HEK293T (cell line): ENCODE results near the gene NPBWR2.

Source experiments
- CTCF ChIA-PET: fragments of 350-600 bp; formaldehyde crosslinking; extraction: SDS; loops from one replicate; lab custom pipeline; 2021; ENCODE audit warnings: antibody characterized with exemption, inconsistent platforms; lab: Yijun Ruan, JAX
- POLR2A ChIA-PET: fragments of 350-600 bp; formaldehyde crosslinking; extraction: SDS; loops from one replicate; lab custom pipeline; 2020; ENCODE audit warnings: antibody characterized with exemption, inconsistent platforms; lab: Yijun Ruan, JAX
- DNase-seq: peaks from one replicate; pipeline ENCODE4 v3.0.0; 2012; ENCODE audit warnings: mixed read lengths; ENCODE audit errors: extremely low spot score
- ARNT ChIP-seq: fragments of 450-650 bp; IDR thresholded peaks from 2 replicates; pipeline ENCODE4 v1.6.1; 2017; ENCODE audit warnings: mild to moderate bottlenecking
- BHLHE40 ChIP-seq: fragments of 450-650 bp; IDR thresholded peaks from 2 replicates; pipeline ENCODE4 v1.6.1; 2016; ENCODE audit warnings: mild to moderate bottlenecking, moderate library complexity, borderline replicate concordance
- CTBP1 ChIP-seq: fragments of 450-650 bp; IDR thresholded peaks from 2 replicates; pipeline ENCODE4 v1.6.1; 2016; ENCODE audit warnings: borderline replicate concordance
- ELF4 ChIP-seq: fragments of 450-650 bp; IDR thresholded peaks from 2 replicates; pipeline ENCODE4 v1.6.1; 2017; ENCODE audit warnings: antibody characterized with exemption
- FOXA1 ChIP-seq: fragments of 450-650 bp; IDR thresholded peaks from 2 replicates; pipeline ENCODE4 v1.6.1; 2016; ENCODE audit warnings: mild to moderate bottlenecking
- FOXK2 ChIP-seq: fragments of 450-650 bp; IDR thresholded peaks from 2 replicates; pipeline ENCODE4 v1.6.1; 2016; ENCODE audit warnings: mild to moderate bottlenecking
- FOXM1 ChIP-seq: fragments of 450-650 bp; IDR thresholded peaks from 2 replicates; pipeline ENCODE4 v1.6.1; 2017; ENCODE audit warnings: mild to moderate bottlenecking, borderline replicate concordance
- HDGF ChIP-seq: fragments of 450-650 bp; IDR thresholded peaks from 2 replicates; pipeline ENCODE4 v1.6.1; 2017; ENCODE audit warnings: antibody characterized with exemption, borderline replicate concordance
- L3MBTL2 ChIP-seq: fragments of 450-650 bp; conservative IDR thresholded peaks from 2 replicates; pipeline ENCODE4 v1.6.1; 2016; ENCODE audit warnings: mild to moderate bottlenecking
- LEF1 ChIP-seq: fragments of 450-650 bp; IDR thresholded peaks from 2 replicates; pipeline ENCODE4 v1.6.1; 2017; ENCODE audit warnings: mild to moderate bottlenecking, borderline replicate concordance
- NFRKB ChIP-seq: fragments of 450-650 bp; IDR thresholded peaks from 2 replicates; pipeline ENCODE4 v1.6.1; 2016; ENCODE audit warnings: mild to moderate bottlenecking, moderate library complexity
- PKNOX1 ChIP-seq: fragments of 450-650 bp; IDR thresholded peaks from 2 replicates; pipeline ENCODE4 v1.6.1; 2016
- SP1 ChIP-seq: fragments of 450-650 bp; IDR thresholded peaks from 2 replicates; pipeline ENCODE4 v1.6.1; 2017
- SUZ12 ChIP-seq: fragments of 450-650 bp; IDR thresholded peaks from 2 replicates; pipeline ENCODE4 v1.6.1; 2016; ENCODE audit warnings: mild to moderate bottlenecking
- TARDBP ChIP-seq: fragments of 450-650 bp; IDR thresholded peaks from 2 replicates; pipeline ENCODE4 v1.6.1; 2016
- ZNF384 ChIP-seq: fragments of 450-650 bp; IDR thresholded peaks from 2 replicates; pipeline ENCODE4 v1.6.1; 2016

NPBWR2 gene

GRCh38 chr20:64067005-64067632 is 40.2 kb downstream of the NPBWR2 start:
- no peak for DNase-seq
- TF ChIP-seq HDGF (no peak), SUZ12 (no peak), ARNT (no peak), BHLHE40 (no peak), PKNOX1 (no peak), FOXM1 (no peak), CTBP1 (no peak), FOXA1 (no peak), NFRKB (no peak), LEF1 (no peak), ELF4 (no peak), L3MBTL2 (no peak), TARDBP (no peak), FOXK2 (no peak), SP1 (no peak)
- ChIA-PET POLR2A (interaction anchor here (0.7 kb wide), 1 partner anchor 11 kb away, joined by 3 read pairs; no protein-coding TSS in a partner anchor), CTCF (no interaction called here)

- CTCF ChIA-PET: no interaction called here
- no peak for TF ChIP-seq SP1
- no peak for TF ChIP-seq PKNOX1
- TF ChIP-seq LEF1: no peak
- no peak for TF ChIP-seq NFRKB
- no peak for TF ChIP-seq CTBP1
- no peak for TF ChIP-seq BHLHE40
- TF ChIP-seq TARDBP: no peak
- TF ChIP-seq L3MBTL2: no peak
- no peak for TF ChIP-seq ELF4
- no peak for TF ChIP-seq FOXA1
- POLR2A ChIA-PET: interaction anchor here (1.6 kb wide), 1 partner anchor 13 kb away, joined by 3 read pairs; no protein-coding TSS in a partner anchor
- no peak for DNase-seq
These were observed 41.4 kb downstream of the NPBWR2 start for GRCh38 chr20:64065974-64066343.

- CTCF ChIA-PET: no interaction called here
- TF ChIP-seq HDGF: no peak
- no peak for TF ChIP-seq CTBP1
- no peak for TF ChIP-seq PKNOX1
- no peak for TF ChIP-seq FOXK2
- no peak for TF ChIP-seq L3MBTL2
- no peak for TF ChIP-seq ARNT
- TF ChIP-seq FOXM1: no peak
- no peak for TF ChIP-seq SP1
- no peak for TF ChIP-seq LEF1
- TF ChIP-seq ELF4: no peak
- no peak for TF ChIP-seq TARDBP
- no peak for TF ChIP-seq NFRKB
- no peak for DNase-seq
- POLR2A ChIA-PET: interaction anchor here (1.4 to 1.6 kb wide), 2 partner anchors 12 to 14 kb away, joined by 3 to 5 read pairs; partner anchors contain the start of genes OPRL1 and RGS19
These were observed 42.0 kb downstream of the NPBWR2 start for GRCh38 chr20:64065062-64065973.

GRCh38 chr20:64064145-64064698 is 43.1 kb downstream of the NPBWR2 start:
- POLR2A ChIA-PET: interaction anchor here (1.4 to 1.6 kb wide), 2 partner anchors 11 to 15 kb away, joined by 3 to 5 read pairs; partner anchors contain the start of genes OPRL1 and RGS19
- TF ChIP-seq PKNOX1 (no peak), ZNF384 (no peak), NFRKB (no peak), CTBP1 (no peak), FOXM1 (no peak), FOXA1 (no peak), ELF4 (no peak), HDGF (no peak), SUZ12 (no peak)
- no peak for DNase-seq
- CTCF ChIA-PET: no interaction called here
